ENCODE data around the gene ACCS. TPM values are rescaled to one million over a fixed set of nuclear protein-coding genes. Genes with fewer than 3 reads are reported as not detected.

The ACCS gene
- total and polyA plus RNA-seq, 2 of the 4 experiments (the other 2 are of a cell fraction), result 1.8 to 7.3 TPM

DNA sequence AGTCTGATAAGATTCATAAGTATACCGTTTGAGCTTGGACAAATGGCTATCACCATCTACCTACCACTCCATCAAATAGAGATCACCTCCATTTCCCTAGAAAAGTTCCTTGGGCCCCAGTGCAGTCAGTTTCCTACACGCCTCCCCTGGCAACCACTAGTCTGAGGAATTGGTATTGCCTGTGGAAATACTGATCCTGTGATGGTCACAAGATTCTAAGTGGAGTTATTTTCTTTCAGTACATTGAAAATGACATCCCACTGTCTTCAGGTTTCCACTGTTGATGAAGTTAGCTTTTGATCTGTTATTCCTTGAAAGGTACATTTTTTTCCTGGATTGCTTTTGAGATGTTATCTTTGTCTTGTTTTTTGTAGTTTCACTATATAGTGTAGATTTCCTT is 22.9 kb upstream of the ACCS start:
- POLR2A ChIA-PET (ENCODE audit: unreplicated experiment), result no interaction called here
- no peak overlapping the region for H3K4me3 ChIP-seq (ENCODE audit: insufficient read depth, low read depth, low read length)
- in situ Hi-C loops (cut with MboI; ENCODE audit: low sequenced_read_pairs), result loop anchor here (5.0 kb wide), 1 partner anchor 156 kb away; no protein-coding TSS in a partner anchor

More for the DNA sequence above, 22.9 kb upstream of the ACCS start:
- H2BK15ac ChIP-seq (ENCODE audit: low read depth, low read length), result no peak overlapping the region
- H4K8ac ChIP-seq (ENCODE audit: low read depth in 2 of 2, low read length in 2 of 2), result no peak overlapping the region
- H3K9me3 ChIP-seq (ENCODE audit: control insufficient read depth, insufficient read depth, low read length), result no peaks in the 10 kb centered on the region
- H2BK5ac ChIP-seq (ENCODE audit: low read depth, low read length, poor library complexity, severe bottlenecking), result no peak overlapping the region
- H4K5ac ChIP-seq (ENCODE audit: low read depth, low read length), result no peak overlapping the region
- H3K18ac ChIP-seq (ENCODE audit: low read depth, low read length), result no peak overlapping the region
- H3K27me3 ChIP-seq (ENCODE audit: control insufficient read depth, insufficient read depth, low read length), result peaks cover 10% of the 10 kb centered on the region
- no peak overlapping the region for H3K14ac ChIP-seq (replicated peaks; ENCODE audit: low read depth, low read length)
- no peak overlapping the region for H3K23ac ChIP-seq (ENCODE audit: low read depth, low read length)
- CTCF ChIA-PET, result interaction anchor here (0.6 to 2.9 kb wide), 4 partner anchors 55 to 488 kb away, joined by 3 to 8 read pairs (median 3); no protein-coding TSS in a partner anchor
- ATAC-seq (ENCODE audit: low read depth), result no peak
- H3K4me2 ChIP-seq (ENCODE audit: low read depth, low read length), result no peak overlapping the region
- H3K9me1 ChIP-seq (ENCODE audit: insufficient read depth, low read length), result no peaks in the 10 kb centered on the region
- dilution Hi-C loops (cut with HindIII; ENCODE audit: low sequenced_read_pairs, unreplicated experiment) (loop anchor here (25.0 kb wide), 1 partner anchor 131 kb away; no protein-coding TSS in a partner anchor), intact Hi-C loops (cut with micrococcal nuclease) (no loop called here)
- no peak overlapping the region for H2BK120ac ChIP-seq (ENCODE audit: low read depth, low read length)
- H3K27ac ChIP-seq (ENCODE audit: insufficient read depth, low read length), result no peak overlapping the region
- H4K20me1 ChIP-seq (ENCODE audit: insufficient read depth, low read length), result no peaks in the 10 kb centered on the region
- no peak overlapping the region for H2AFZ ChIP-seq (replicated peaks; ENCODE audit: low read length, poor library complexity)
- no peak for TF ChIP-seq RAD21 (IDR thresholded peaks at IDR 0.05; ENCODE audit: low read length)
- TF ChIP-seq RFX5 (IDR thresholded peaks at IDR 0.05; ENCODE audit: low read depth, low read length), result no peak
- no peak for TF ChIP-seq MXI1 (IDR thresholded peaks at IDR 0.05; ENCODE audit: borderline replicate concordance, low read depth, low read length)
- TF ChIP-seq BHLHE40 (IDR thresholded peaks at IDR 0.05; ENCODE audit: low read depth, low read length), result no peak
- TF ChIP-seq, protein P1, sequence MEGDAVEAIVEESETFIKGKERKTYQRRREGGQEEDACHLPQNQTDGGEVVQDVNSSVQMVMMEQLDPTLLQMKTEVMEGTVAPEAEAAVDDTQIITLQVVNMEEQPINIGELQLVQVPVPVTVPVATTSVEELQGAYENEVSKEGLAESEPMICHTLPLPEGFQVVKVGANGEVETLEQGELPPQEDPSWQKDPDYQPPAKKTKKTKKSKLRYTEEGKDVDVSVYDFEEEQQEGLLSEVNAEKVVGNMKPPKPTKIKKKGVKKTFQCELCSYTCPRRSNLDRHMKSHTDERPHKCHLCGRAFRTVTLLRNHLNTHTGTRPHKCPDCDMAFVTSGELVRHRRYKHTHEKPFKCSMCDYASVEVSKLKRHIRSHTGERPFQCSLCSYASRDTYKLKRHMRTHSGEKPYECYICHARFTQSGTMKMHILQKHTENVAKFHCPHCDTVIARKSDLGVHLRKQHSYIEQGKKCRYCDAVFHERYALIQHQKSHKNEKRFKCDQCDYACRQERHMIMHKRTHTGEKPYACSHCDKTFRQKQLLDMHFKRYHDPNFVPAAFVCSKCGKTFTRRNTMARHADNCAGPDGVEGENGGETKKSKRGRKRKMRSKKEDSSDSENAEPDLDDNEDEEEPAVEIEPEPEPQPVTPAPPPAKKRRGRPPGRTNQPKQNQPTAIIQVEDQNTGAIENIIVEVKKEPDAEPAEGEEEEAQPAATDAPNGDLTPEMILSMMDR (conservative IDR thresholded peaks at IDR 0.05; ENCODE audit: low read depth, low read length), result no peak
- TF ChIP-seq FOS (IDR thresholded peaks at IDR 0.05; ENCODE audit: low read depth, low read length), result no peak
- no peak for TF ChIP-seq CHD1 (IDR thresholded peaks at IDR 0.05; ENCODE audit: low read depth, low read length)
- TF ChIP-seq CEBPB (IDR thresholded peaks at IDR 0.05; ENCODE audit: low read depth, low read length), result no peak
- TF ChIP-seq SMC3 (IDR thresholded peaks at IDR 0.05; ENCODE audit: low read depth, low read length), result no peak
- TF ChIP-seq POLR2A (IDR thresholded peaks at IDR 0.05; ENCODE audit: low read depth, low read length), result no peak
- no peak for TF ChIP-seq MAZ (IDR thresholded peaks at IDR 0.05; ENCODE audit: borderline replicate concordance, low read depth, low read length)
- TF ChIP-seq, protein P2, sequence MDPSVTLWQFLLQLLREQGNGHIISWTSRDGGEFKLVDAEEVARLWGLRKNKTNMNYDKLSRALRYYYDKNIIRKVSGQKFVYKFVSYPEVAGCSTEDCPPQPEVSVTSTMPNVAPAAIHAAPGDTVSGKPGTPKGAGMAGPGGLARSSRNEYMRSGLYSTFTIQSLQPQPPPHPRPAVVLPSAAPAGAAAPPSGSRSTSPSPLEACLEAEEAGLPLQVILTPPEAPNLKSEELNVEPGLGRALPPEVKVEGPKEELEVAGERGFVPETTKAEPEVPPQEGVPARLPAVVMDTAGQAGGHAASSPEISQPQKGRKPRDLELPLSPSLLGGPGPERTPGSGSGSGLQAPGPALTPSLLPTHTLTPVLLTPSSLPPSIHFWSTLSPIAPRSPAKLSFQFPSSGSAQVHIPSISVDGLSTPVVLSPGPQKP (IDR thresholded peaks at IDR 0.05; ENCODE audit: borderline replicate concordance, low read depth, low read length), result no peak
- TF ChIP-seq NFE2L2 (IDR thresholded peaks at IDR 0.05; ENCODE audit: low read depth, low read length), result no peak
- no peak for TF ChIP-seq MAFK (IDR thresholded peaks at IDR 0.05; ENCODE audit: low read depth, low read length)
- no peak for TF ChIP-seq RCOR1 (IDR thresholded peaks at IDR 0.05; ENCODE audit: insufficient replicate concordance, low read length)
- TF ChIP-seq, protein P3, sequence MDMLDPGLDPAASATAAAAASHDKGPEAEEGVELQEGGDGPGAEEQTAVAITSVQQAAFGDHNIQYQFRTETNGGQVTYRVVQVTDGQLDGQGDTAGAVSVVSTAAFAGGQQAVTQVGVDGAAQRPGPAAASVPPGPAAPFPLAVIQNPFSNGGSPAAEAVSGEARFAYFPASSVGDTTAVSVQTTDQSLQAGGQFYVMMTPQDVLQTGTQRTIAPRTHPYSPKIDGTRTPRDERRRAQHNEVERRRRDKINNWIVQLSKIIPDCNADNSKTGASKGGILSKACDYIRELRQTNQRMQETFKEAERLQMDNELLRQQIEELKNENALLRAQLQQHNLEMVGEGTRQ (IDR thresholded peaks at IDR 0.05; ENCODE audit: low read depth, low read length), result no peak
- H2AK9ac ChIP-seq (replicated peaks; ENCODE audit: low read depth, low read length, poor library complexity), result no peak overlapping the region
- no peak overlapping the region for H2BK20ac ChIP-seq (ENCODE audit: low read depth, low read length)
- no TSS peak for BruUV-seq (replicated peaks)
- H3K79me1 ChIP-seq (ENCODE audit: low read depth in 1 of 2, low read length in 2 of 2), result no peaks in the 10 kb centered on the region
- DNase-seq, result no peak
- H2AK5ac ChIP-seq (ENCODE audit: low read depth, low read length), result no peak overlapping the region
- H3K56ac ChIP-seq (ENCODE audit: extremely low read depth, insufficient read depth, low read length), result no peak overlapping the region
- no peak overlapping the region for H3K4ac ChIP-seq (ENCODE audit: low read depth, low read length)
- H3K36me3 ChIP-seq (ENCODE audit: control insufficient read depth, insufficient read depth, low read length), result no peaks in the 10 kb centered on the region
- H4K91ac ChIP-seq (ENCODE audit: insufficient read depth, low read depth, low read length), result no peak overlapping the region
- no peaks in the 10 kb centered on the region for H3K4me1 ChIP-seq (ENCODE audit: control insufficient read depth, insufficient read depth, low read length)
- 80% methylated on average over 1 of the region's 2 CpGs; no CpG with 5 or more reads in 1 of the 2 experiments for WGBS, 2 experiments (ENCODE audit: extremely low coverage in 2 of 2, insufficient read length in 1 of 2)
- H3K9ac ChIP-seq (ENCODE audit: low read depth, low read length), result no peak overlapping the region

All from IMR-90 (cell line).